Epidermal melanocyte (primary cell): ENCODE results near the gene NFATC4.

Experiments used
- DNase-seq: peaks from one replicate; pipeline ENCODE4 v3.0.0; 2011; ENCODE audit warnings: low spot score; ENCODE audit not compliant: insufficient read length

NFATC4 gene

GRCh38 chr14:24427537-24428508 lies 59.8 kb downstream of the NFATC4 start:
- DNase-seq, result no peak

- no peak for DNase-seq
Measured at GRCh38 chr14:24428628-24429394, 60.8 kb downstream of the NFATC4 start.
